Neuronal stem cell (in vitro differentiated cells): ENCODE data around the gene MRPS33.

Source experiments
- DNase-seq: peaks from one replicate; pipeline ENCODE4 v3.0.0-alpha.2; 2013; ENCODE audit warnings: low spot score
- H2AFZ ChIP-seq: one replicate; pipeline ENCODE4 v1.6.1; 2013; ENCODE audit warnings: mild to moderate bottlenecking, low read length, inconsistent platforms
- H2AK5ac ChIP-seq: 2 replicates; pipeline ENCODE4 v1.6.1; 2013; ENCODE audit warnings: low read depth, mild to moderate bottlenecking, inconsistent platforms, low read length, moderate library complexity, mixed read lengths
- H2BK120ac ChIP-seq: 2 replicates; pipeline ENCODE4 v1.6.1; 2013; ENCODE audit warnings: low read depth, mild to moderate bottlenecking, inconsistent platforms, low read length, moderate library complexity, mixed read lengths
- H2BK12ac ChIP-seq: one replicate; pipeline ENCODE4 v1.6.1; 2013; ENCODE audit warnings: low read length, inconsistent platforms
- H2BK15ac ChIP-seq: 2 replicates; pipeline ENCODE4 v1.6.1; 2013; ENCODE audit warnings: mild to moderate bottlenecking, low read length, inconsistent platforms, mixed read lengths
- H2BK5ac ChIP-seq: one replicate; pipeline ENCODE4 v1.6.1; 2013; ENCODE audit warnings: inconsistent platforms, mild to moderate bottlenecking, low read length, moderate library complexity
- H3K14ac ChIP-seq: one replicate; pipeline ENCODE4 v1.6.1; 2013; ENCODE audit warnings: low read length, inconsistent platforms
- H3K18ac ChIP-seq: 2 replicates; pipeline ENCODE4 v1.6.1; 2013; ENCODE audit warnings: low read length, inconsistent platforms
- H3K23ac ChIP-seq: 2 replicates; pipeline ENCODE4 v1.6.1; 2013; ENCODE audit warnings: low read depth, mild to moderate bottlenecking, mixed read lengths, low read length, inconsistent platforms; ENCODE audit not compliant: poor library complexity
- H3K27ac ChIP-seq: replicated peaks from 3 replicates; pipeline ENCODE4 v1.5.1; 2013; ENCODE audit warnings: low read length, inconsistent platforms
- H3K27me3 ChIP-seq, 3 experiments: 2 replicates each; pipeline ENCODE4 v1.6.1; 2013; ENCODE audit warnings: low read length in 3 of 3, mild to moderate bottlenecking in 2 of 3, inconsistent platforms in 1 of 3, low read depth in 1 of 3, mixed read lengths in 1 of 3, moderate library complexity in 1 of 3; ENCODE audit not compliant: control insufficient read depth in 3 of 3, insufficient read depth in 3 of 3
- H3K36me3 ChIP-seq, 2 donors: replicated peaks in 1 of 2; 2 replicates each; pipeline ENCODE4 v1.6.1; 2013; ENCODE audit warnings: low read length in 2 of 2; ENCODE audit not compliant: control insufficient read depth in 2 of 2, insufficient read depth in 2 of 2
- H3K4ac ChIP-seq: 2 replicates; pipeline ENCODE4 v1.6.1; 2013; ENCODE audit warnings: inconsistent platforms, mild to moderate bottlenecking, low read length, moderate library complexity
- H3K4me1 ChIP-seq, 2 donors: 1 replicate in 1 of 2; 2 replicates in 1 of 2; pipeline ENCODE4 v1.6.1; 2013; ENCODE audit warnings: low read length in 2 of 2, low read depth in 1 of 2; ENCODE audit not compliant: control insufficient read depth in 2 of 2, insufficient read depth in 1 of 2
- H3K4me2 ChIP-seq: one replicate; pipeline ENCODE4 v1.6.1; 2013; ENCODE audit warnings: mild to moderate bottlenecking, low read length, inconsistent platforms; ENCODE audit not compliant: insufficient read depth, poor library complexity, severe bottlenecking
- H3K4me3 ChIP-seq, 2 donors: 2 replicates each; pipeline ENCODE4 v1.5.1; 2013; ENCODE audit warnings: low read length in 2 of 2, mild to moderate bottlenecking in 2 of 2, inconsistent platforms in 1 of 2, moderate library complexity in 1 of 2
- H3K79me1 ChIP-seq: one replicate; pipeline ENCODE4 v1.6.1; 2013; ENCODE audit warnings: low read depth, mild to moderate bottlenecking, inconsistent platforms, low read length, moderate library complexity
- H3K9ac ChIP-seq: one replicate; pipeline ENCODE4 v1.6.1; 2013; ENCODE audit warnings: mild to moderate bottlenecking, low read depth, low read length, inconsistent platforms; ENCODE audit not compliant: poor library complexity
- H3K9me3 ChIP-seq, 2 donors: replicated peaks in 1 of 2; 2 replicates each; pipeline versions ENCODE3 to v1.6.1; 2013; ENCODE audit warnings: low read length in 2 of 2, mild to moderate bottlenecking in 2 of 2, inconsistent platforms in 1 of 2, low read depth in 1 of 2, mixed read lengths in 1 of 2, moderate library complexity in 1 of 2; ENCODE audit not compliant: control insufficient read depth in 2 of 2, insufficient read depth in 1 of 2
- H4K8ac ChIP-seq: one replicate; pipeline ENCODE4 v1.6.1; 2013; ENCODE audit warnings: low read depth, mild to moderate bottlenecking, inconsistent platforms, low read length, moderate library complexity
- H4K91ac ChIP-seq: one replicate; pipeline ENCODE4 v1.6.1; 2013; ENCODE audit warnings: low read length, low read depth, mild to moderate bottlenecking, inconsistent platforms; ENCODE audit not compliant: poor library complexity
- WGBS, 2 donors: extraction: QIAGEN DNeasy Blood & Tissue Kit; methylation state at CpG; one replicate each; pipeline ENCODE4 v1.1.7; 2013; ENCODE audit warnings: missing lambda C conversion rate in 2 of 2, mixed read lengths in 1 of 2; ENCODE audit not compliant: insufficient read length in 2 of 2, insufficient replicate concordance in 1 of 2; ENCODE audit errors: extremely low coverage in 2 of 2; 5-methylcytosine and 5-hydroxymethylcytosine counted together

The MRPS33 gene

DNA sequence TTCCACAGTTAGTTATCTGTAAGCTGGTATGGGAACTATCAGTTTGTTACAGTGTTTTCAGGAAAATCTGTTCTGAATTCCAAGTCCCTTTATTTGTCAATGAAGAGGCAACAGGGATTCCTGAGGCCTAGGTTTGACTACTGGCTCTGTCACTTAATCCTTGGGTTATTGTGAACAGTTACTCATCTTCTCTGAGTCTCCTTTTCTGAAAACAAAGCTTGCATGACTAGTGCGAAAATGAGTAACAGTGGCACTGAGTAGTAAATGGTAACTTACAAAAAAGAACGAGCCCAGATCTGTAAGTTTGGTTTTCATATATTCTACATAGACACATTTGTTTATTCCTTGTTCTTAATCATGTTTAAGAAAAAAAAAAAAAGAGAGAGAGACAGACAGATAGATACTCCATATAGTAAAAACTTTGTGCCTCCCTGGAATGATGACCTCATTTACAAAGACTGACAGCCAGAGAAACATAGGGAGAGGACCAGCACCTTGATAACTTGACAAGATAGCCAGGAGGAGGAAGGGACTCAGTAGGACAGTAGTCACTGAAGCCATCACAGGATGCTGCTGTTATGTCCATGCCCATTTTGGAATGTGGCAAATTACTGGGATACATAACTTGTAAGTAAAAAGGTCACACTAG lies 1.9 kb downstream of the MRPS33 start:
- Histone ChIP-seq H3K9me3 (no peaks in the 10 kb centered on the region), H2BK12ac (no peak overlapping the region), H3K4me1 (peaks cover 3 to 9% of the 10 kb centered on the region in 2 donors), H4K91ac (no peak overlapping the region), H3K79me1 (no peaks in the 10 kb centered on the region), H2BK120ac (no peak overlapping the region), H2BK5ac (no peak overlapping the region), H3K36me3 (peaks cover 0 to 21% of the 10 kb centered on the region in 2 donors), H3K4ac (no peak overlapping the region), H3K18ac (no peak overlapping the region), H3K27me3 (no peaks in the 10 kb centered on the region), H4K8ac (no peak overlapping the region), H3K4me3 (no peak overlapping the region), H2AFZ (no peak overlapping the region), H3K4me2 (no peak overlapping the region), H3K23ac (no peak overlapping the region), H2BK15ac (no peak overlapping the region), H3K14ac (no peak overlapping the region), H3K27ac (no peak overlapping the region), H3K9ac (no peak overlapping the region), H2AK5ac (no peak overlapping the region)
- DNase-seq, result no peak
- no CpG with 5 or more reads among the region's 2 CpGs for WGBS, 2 donors

DNA sequence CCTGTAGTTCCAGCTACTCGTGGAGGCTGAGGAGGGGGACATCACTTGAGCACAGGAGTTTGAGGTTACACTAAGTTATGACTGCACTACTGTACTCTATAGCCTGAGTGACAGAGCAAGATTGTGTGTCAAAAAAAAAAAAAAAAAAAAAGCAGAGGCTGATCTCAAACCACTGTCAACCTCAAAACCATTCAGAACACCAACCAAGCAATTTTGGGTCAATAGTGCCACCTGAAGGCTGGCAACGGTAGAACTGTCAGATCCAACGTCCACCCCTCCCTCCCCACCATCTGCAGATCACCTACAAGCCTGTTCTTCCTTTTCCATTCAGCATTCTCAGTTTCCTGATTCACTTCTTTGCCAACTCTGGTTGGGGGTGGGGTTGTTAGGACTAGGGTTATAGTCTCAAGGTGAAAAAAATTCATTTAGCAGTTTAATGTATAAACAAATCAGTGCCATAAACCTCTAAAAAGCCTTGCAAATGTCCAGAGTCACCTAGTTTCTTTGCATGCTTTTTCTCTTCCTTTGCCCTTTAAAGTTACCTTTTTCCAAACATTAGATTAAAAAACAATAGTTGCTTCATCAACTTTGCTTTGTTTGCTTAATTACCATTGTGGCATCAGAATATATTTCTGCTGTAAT lies 2.6 kb downstream of the MRPS33 start:
- peak; percentile 54 for DNase-seq
- no peak overlapping the region for H3K4me3 ChIP-seq

DNA sequence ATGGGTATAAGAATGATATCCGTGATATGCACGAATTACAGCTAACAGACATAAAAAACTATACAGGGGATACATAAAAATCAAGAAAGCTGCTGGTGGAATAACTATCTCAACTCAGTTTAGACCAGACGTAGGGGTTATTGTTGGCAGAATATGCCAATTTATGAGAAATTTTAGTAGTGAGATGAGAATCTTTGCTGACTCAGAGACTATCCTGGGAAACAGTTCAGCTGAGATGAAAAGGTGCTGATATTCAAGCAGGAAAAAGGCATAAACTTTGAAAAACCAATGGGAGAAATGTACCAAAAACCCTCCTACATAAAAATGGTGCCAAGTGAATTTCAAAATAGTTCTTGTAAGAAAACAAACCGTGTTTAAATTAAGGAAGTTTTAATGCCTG lies 3.3 kb downstream of the MRPS33 start:
- Histone ChIP-seq H3K4me3 (no peak overlapping the region), H3K14ac (no peak overlapping the region), H3K23ac (no peak overlapping the region), H3K18ac (no peak overlapping the region), H2BK12ac (no peak overlapping the region), H3K9ac (no peak overlapping the region), H3K9me3 (no peaks in the 10 kb centered on the region), H3K4ac (no peak overlapping the region), H4K8ac (no peak overlapping the region), H3K27ac (no peak overlapping the region), H2BK5ac (no peak overlapping the region), H2BK120ac (no peak overlapping the region), H2AK5ac (no peak overlapping the region), H3K4me2 (no peak overlapping the region), H3K27me3 (no peaks in the 10 kb centered on the region), H3K36me3 (peaks cover 8 to 35% of the 10 kb centered on the region in 2 donors), H3K79me1 (no peaks in the 10 kb centered on the region), H3K4me1 (peaks cover 3 to 9% of the 10 kb centered on the region in 2 donors), H2AFZ (no peak overlapping the region), H2BK15ac (no peak overlapping the region), H4K91ac (no peak overlapping the region)
- DNase-seq, result no peak
- no CpG with 5 or more reads among the region's 4 CpGs for WGBS, 2 donors

More for the DNA sequence above, 2.6 kb downstream of the MRPS33 start:
- Histone ChIP-seq H3K36me3 (peaks cover 4 to 28% of the 10 kb centered on the region in 2 donors), H3K9ac (no peak overlapping the region), H2AFZ (no peak overlapping the region), H2BK120ac (no peak overlapping the region), H3K79me1 (no peaks in the 10 kb centered on the region), H3K27me3 (no peaks in the 10 kb centered on the region), H4K91ac (no peak overlapping the region), H3K27ac (no peak overlapping the region), H3K18ac (no peak overlapping the region), H2BK15ac (no peak overlapping the region), H4K8ac (no peak overlapping the region), H2BK12ac (no peak overlapping the region), H3K23ac (no peak overlapping the region), H3K9me3 (no peaks in the 10 kb centered on the region), H2BK5ac (no peak overlapping the region), H2AK5ac (no peak overlapping the region), H3K14ac (no peak overlapping the region), H3K4me1 (peaks cover 3 to 9% of the 10 kb centered on the region in 2 donors), H3K4me2 (no peak overlapping the region), H3K4ac (no peak overlapping the region)
- no CpG with 5 or more reads among the region's 3 CpGs for WGBS, 2 donors

DNA sequence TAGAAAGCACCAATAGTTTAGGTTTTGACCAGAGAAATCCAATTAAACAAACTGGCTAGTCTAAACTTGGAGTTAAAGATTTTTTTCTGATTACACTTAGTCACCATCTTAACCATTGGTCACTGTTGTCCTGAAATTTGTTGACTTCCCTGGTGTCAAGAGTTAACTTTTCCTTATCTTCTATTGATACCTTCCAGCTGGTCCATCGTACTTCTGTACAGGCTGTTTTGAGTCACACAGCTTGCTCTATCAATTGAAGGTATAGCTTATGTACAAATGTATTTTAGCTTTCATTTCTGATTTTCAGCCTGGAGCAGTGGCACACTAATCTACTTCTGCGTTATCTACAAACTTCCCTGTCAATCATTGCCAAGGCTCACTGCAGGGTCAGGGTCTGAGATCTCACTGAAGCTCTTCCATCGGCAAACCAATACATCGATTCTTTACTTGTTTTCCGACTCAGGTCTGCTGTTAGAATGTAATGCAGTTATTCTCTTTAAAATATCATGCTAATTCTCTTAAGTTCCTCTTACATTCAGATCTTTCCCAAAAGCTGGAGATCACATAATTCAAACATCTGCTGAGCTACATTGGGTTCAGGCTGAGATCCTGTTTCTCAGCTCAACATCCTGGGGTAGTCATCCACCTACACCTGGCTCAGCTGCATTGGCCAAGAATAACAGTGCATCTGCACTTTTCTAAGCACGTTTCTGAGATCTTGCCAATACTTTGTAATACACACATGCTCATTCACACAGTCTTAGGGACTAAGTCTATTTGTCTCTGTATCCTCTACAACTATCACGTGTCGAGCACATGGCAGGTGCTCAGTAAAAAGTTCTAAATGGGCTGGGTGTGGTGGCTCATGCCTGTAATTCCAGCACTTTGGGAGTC lies 11.3 kb downstream of the MRPS33 start:
- Histone ChIP-seq H3K27ac (no peak overlapping the region), H3K14ac (no peak overlapping the region), H3K23ac (no peak overlapping the region), H2AFZ (no peak overlapping the region), H2BK5ac (no peak overlapping the region), H2BK12ac (no peak overlapping the region), H4K8ac (no peak overlapping the region), H3K4me2 (no peak overlapping the region), H3K36me3 (peaks cover 8 to 29% of the 10 kb centered on the region in 2 donors), H4K91ac (no peak overlapping the region), H3K4ac (no peak overlapping the region), H3K4me3 (no peak overlapping the region), H3K9me3 (no peaks in the 10 kb centered on the region), H3K4me1 (no peaks in the 10 kb centered on the region), H3K27me3 (no peaks in the 10 kb centered on the region), H2AK5ac (no peak overlapping the region), H3K18ac (no peak overlapping the region), H3K79me1 (no peaks in the 10 kb centered on the region), H3K9ac (no peak overlapping the region), H2BK15ac (no peak overlapping the region), H2BK120ac (no peak overlapping the region)
- no peak for DNase-seq
- WGBS, 2 donors, result no CpG with 5 or more reads among the region's 8 CpGs
